ENCODE data around the gene PLEKHJ1. TPM values are rescaled to one million over a fixed set of nuclear protein-coding genes. Genes with fewer than 3 reads are reported as not detected.
"Not testable (repeated sequence)": the region's sequence is repeated elsewhere in the genome, so short reads cannot be mapped to it uniquely, and the experiment has no call there.

The PLEKHJ1 gene
- total RNA-seq, 1 donor from 2014 or later: 40.8 TPM

DNA sequence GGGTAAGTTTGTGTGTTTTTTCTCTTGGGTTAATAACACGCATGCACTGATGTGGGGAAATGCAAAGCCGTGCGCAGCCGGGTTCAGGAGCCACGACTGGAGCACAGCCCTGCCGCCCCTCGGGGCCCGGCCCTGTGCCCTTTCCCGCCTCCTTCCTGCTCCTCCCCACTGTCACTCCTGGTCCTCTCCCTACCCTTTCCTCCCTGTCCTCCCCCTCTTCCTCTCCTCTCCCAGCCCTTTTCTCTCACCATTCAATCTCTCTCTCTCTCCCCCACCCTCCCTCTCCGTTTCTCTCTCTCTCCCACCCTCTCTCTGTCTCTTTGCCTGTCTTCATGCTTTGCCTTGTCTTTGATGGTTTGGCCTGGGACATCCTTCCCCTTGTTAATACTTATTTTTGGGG, 27.2 kb downstream of the PLEKHJ1 start:
- DNase-seq (ENCODE audit: low spot score in 2 of 2) (no peak), FAIRE-seq (no peak)

DNA sequence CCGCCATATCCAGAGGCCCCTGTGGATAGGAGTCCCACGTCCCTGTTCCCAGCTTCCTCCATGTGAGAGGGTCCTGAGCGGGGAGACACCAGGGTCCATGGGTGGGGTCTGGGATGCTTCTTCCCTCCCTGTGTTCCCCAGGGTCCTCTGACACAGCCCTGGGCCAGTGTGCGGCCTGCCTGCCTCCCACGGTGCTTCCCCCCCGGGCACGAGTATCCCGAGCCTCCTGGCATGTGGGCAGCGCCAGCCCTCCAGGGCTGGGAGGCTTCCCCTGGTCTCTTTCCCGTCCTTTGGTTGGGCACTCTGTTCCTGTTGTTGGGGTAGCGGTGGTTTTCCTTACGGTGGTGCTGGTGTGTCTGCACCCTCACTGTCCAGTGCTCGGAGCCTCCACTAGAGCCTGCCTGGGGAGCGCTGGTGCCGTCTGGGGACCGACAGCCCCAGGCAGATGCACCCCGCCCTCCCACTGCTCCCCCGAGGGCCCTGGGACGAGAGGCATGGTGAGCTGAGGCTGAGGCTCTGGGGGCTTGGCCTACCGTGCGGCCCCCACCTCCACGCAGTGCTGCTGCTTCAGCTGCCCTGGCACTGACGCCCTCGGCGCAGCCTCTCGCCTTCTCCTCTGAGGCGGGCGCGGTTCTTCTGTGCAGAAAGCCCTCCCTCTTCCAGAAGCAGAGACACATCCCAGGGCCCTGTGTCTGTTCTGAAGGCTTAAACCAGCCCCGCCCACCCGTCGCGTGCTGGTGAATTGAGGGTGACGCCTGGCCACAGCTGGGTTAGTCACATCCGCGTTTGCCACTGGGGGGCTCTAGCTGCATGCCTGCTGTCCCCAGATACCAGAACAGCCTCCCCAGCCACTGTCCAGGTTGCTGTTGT, 27.9 kb downstream of the PLEKHJ1 start:
- DNase-seq (ENCODE audit: low spot score in 2 of 2) (peak in 1 of 2 donors; percentile 67), FAIRE-seq (no peak)

DNA sequence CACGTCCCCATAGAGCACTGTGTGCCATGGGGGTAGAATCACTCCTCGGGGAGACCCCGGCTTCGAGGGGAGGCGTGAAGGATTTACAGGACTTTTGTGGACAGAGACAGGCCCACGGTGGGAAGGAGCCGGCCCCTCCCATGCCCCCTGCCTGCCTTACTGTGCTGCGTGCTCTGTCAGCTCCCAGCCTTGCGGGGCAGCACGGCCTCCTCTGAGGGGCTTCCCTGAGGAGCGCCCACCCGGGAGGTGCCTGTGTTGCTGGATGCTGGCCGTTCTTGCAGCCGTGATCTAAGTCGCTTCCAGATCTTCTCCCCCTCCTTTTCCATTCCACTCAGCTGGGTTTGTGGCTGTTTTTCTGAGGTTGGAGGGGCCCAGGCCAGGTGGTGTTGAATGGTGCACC, 29.1 kb downstream of the PLEKHJ1 start:
- FAIRE-seq (no peak), DNase-seq (ENCODE audit: low spot score in 2 of 2) (no peak)

DNA sequence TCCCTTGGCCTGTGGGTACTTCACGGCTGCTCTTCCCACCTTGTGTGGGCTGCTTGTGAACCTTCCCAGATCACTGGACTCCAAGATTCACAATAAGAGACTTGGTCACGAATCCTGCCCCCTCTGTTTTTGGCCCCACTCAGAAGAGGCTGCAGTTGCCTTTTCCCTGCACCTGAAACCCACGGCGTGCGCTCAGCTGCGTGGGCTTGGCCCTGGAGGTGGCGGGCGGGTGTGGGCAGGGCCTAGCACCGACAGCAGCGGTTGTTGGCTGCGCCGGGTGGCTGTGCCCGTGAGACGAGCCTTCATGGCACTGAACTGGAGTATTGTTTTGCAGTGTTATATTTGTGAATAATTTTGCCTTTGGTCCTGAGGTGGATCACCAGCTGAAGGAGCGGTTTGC, 33.8 kb downstream of the PLEKHJ1 start:
- FAIRE-seq (no peak), DNase-seq (ENCODE audit: low spot score in 2 of 2) (no peak)

DNA sequence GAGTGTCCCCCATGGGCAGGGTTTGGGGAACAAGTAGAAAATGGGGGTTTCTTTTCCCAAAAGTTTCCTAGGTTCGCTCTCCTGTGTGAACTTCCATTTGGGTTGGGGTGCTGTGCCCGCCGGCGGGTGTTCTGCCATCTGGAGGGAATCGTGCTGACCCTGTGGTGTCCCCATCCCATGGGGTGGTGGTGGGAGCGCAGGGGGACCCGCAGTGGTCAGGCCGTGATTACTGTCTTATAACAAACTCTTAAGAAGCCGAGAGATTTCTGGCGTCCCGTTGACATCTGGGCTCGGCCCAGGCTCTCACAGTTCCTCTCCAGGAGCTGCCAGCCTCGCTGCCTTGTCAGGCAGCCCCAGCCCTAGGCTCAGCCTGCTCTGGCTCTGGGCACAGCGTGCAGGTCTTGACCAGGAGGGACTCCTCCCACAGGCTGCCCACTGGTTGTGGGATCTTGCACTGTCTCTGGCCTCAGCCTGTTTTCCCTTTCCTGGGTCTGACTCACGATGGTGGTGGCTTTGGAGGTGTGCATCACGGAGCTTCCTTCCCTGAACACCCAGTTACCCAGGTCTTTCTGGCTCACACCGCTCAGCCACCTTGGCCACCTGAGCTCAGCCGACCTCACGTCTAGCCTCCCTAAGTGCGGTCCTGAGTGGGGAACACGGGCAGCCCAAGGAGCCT, 34.5 kb downstream of the PLEKHJ1 start:
- DNase-seq (ENCODE audit: low spot score in 2 of 2): no peak
- FAIRE-seq: no peak

DNA sequence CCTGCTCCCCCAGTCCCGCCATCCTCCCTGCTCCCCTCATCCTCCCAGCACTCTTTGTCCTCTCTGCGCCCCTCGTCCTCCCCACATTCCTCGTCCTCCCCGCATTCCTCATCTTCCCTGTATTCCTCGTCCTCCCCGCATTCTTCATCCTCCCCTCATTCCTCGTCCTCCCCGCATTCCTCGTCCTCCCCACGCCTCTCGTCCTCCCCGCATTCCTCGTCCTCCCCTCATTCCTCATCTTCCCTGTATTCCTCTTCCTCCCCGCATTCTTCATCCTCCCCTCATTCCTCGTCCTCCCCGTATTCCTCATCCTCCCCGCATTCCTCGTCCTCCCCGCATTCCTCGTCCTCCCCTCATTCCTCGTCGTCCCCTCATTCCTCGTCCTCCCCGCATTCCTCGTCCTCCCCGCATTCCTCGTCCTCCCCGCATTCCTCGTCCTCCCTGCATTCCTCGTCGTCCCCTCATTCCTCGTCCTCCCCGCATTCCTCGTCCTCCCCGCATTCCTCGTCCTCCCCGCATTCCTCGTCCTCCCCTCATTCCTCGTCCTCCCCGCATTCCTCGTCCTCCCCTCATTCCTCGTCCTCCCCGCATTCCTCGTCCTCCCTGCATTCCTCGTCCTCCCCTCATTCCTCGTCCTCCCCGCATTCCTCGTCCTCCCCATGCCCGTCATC, 35.4 kb downstream of the PLEKHJ1 start:
- not testable (repeated sequence) for FAIRE-seq; DNase-seq (ENCODE audit: low spot score in 2 of 2)

DNA sequence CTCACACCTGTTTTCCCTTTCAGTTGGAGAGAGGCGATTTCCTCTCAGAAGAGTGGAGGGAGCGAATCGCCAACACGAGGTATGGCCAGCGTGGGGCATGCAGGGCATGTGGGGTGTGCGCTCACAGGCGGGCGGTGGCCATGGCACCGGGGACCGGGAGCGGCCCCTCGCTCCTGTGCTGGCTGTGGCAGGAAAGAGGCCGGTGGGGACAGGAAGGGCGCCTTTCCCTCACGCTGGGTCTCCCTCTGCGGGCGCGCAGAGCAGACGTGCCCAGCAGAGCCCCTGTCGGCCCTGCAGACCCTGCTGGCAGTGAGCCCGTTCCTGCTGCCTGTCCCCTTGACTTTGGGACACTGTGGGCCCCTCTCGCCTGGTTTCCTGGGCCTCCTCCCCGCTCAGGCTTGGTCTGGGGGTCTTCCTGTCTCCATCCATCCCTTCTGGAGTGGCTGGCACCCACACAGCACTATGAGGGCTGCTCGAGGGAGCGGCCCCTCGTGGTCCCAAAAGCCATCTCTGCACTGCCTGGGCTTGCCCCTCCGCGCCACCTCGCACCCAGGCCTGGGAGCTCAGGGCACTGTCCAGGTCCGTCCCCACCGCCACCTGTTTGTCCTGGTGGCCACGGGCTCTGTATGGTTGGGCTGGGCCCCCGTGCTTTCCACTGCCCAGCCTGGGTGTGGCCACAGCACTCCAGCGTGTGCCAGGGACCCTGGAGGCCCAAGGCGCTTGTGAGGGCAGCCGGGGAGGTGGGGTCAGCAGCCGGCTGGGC, 36.1 kb downstream of the PLEKHJ1 start:
- DNase-seq (ENCODE audit: low spot score in 2 of 2) (no peak), FAIRE-seq (no peak)

DNA sequence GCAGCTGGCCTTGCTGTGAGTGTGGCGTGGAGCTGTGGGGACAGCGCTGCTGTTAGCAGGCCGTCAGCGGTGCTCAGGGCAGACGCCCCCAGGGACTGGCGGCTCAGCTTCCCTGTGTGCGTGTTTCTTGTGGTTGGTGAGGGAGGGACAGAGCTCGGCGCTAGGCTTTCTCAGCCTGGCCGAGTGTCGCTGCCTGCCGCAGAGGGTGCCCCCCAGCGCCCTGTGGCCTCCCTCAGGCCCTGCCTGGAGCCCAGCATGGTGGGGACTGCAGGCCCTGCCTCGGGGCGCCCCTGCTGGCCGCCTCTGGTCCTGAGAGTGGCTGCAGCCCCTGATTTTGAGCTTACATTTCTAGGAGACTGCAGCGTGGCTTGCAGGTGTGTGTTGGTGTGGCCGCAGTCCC, 36.9 kb downstream of the PLEKHJ1 start:
- no peak for FAIRE-seq

DNA sequence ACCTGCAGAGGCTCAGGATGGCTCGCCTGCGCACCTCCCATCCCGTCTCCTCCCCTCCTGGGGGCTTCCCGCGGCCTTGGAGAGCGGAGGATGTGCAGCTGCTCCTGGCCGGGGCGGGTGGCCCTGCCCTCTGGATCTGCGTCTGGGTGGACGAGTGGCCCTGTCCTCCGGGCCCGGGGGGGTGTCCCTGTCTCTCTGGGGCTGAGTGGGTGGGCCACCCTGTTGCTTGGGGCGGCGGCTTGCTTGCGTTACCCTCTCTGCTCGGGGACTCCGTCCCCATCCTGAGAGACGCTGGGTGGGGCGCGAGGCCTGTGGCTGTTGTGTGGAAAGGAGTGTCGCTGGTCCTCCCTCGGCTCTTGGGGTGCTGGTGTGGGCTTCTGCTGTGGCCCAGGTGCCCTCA, 37.8 kb downstream of the PLEKHJ1 start:
- FAIRE-seq: no peak

More for the DNA sequence above, 36.9 kb downstream of the PLEKHJ1 start:
- no peak for DNase-seq (ENCODE audit: low spot score in 2 of 2)

DNA sequence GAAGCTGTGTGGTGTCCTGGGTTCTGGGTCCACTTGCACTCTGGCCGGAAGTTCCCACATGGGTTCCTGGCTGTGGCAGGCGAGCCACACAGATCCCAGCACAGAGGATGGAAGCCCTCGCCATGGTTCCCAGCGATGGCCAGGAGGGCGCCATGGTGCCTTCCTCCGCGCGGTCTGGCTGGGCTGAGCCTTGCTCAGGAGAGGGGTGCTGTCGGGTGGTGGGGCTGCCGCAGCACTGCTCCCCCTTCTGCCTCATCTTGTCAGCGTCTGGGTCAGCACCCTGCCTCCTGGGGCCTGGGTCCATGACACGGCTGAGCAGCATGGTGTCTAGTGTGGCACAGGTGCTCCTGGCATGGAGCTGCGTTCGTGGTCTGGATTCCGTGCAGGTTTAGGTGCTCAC, 38.9 kb downstream of the PLEKHJ1 start:
- DNase-seq (ENCODE audit: low spot score in 2 of 2) (no peak), FAIRE-seq (no peak)

More for the DNA sequence above, 37.8 kb downstream of the PLEKHJ1 start:
- no peak for DNase-seq (ENCODE audit: low spot score in 2 of 2)

DNA sequence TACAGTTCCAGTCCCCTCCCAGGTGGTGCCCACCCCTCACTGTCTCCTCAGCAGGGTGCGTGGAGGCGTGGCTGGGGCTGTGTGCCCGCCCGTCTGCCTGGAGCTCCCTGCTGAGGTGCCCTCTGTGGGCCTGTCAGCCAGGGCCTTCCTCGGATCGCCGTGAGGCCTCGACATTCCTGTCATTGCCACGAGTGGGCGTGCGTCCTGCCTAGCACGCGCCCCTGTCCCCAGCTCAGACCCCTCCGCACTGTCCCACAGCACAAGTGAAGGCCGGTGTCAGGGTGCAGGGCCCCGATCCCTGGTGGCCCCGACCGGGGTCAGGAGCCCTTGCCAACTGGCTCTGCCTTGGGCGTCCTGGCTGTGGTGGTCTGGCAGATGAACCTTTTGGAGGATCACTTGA, 40.2 kb downstream of the PLEKHJ1 start:
- FAIRE-seq (no peak), DNase-seq (ENCODE audit: low spot score in 2 of 2) (no peak)

DNA sequence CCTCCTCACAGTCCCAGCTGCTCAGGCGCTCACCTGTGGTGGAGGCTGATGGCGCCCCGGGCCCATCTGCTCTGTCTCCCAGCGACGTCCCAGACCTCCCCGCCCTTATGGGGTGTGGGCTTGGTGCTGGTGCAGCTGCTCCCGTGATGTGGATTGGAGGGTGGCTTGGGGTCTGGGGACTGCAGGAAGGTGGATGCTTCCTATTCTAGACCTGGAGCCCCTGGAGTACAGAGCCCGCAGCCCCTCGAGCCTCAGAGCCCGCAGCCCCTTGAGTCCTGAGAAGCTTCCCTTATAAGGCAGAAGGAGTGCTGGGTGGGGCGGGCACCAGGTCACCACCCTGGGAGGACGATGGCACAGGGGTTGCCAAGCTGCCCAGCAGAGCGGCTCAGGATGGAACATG, 40.8 kb downstream of the PLEKHJ1 start:
- no peak for DNase-seq (ENCODE audit: low spot score in 2 of 2)
- FAIRE-seq: no peak

DNA sequence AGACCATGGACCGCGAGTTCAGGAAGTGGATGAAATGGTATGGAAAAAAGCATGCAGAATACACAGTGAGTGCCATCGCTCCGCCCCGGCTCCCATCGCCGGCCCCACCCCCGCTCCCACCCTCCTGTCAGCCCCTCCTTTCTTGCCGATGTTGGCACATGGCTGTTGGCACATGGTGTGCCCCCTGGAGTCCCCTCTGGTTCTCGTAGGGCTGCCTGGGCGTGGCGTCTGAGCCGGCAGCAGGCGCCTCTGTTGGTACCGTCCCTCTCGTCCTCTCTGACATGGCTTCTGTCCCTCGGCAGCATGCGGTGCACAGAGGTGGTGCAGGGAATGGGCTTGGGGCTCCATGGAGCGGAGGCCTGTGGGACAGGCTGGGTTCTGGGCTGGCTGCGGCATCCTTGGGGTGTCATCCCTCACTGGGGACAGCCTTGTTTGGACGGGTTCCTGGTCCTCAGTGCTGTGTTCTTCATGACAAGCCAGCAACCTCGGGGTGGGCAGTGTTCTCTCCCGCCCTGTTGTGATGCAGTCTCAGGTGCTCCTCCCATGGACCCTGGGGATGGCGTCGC, 41.5 kb downstream of the PLEKHJ1 start:
- FAIRE-seq (no peak), DNase-seq (ENCODE audit: low spot score in 2 of 2) (no peak)

DNA sequence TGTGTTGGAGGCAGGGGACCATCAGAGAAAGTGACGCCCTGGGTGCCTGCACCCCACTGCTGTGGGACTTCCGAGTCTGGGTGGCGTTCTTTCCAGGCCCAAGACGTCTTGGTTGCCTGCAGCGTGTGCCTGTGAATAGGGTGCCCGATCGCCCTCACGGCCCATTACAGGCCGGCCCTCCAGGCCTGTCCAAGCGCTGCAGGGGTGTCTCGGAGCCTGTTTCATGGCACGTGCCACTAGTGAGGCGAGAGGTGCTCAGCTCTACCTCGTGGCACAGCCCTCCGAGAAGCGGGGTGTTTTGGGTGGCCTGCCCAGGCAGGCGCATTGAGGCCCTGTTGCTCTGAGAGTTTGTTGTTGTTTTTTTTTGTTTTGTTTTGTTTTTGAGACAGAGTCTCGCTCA, 42.3 kb downstream of the PLEKHJ1 start:
- FAIRE-seq (no peak), DNase-seq (ENCODE audit: low spot score in 2 of 2) (no peak)

DNA sequence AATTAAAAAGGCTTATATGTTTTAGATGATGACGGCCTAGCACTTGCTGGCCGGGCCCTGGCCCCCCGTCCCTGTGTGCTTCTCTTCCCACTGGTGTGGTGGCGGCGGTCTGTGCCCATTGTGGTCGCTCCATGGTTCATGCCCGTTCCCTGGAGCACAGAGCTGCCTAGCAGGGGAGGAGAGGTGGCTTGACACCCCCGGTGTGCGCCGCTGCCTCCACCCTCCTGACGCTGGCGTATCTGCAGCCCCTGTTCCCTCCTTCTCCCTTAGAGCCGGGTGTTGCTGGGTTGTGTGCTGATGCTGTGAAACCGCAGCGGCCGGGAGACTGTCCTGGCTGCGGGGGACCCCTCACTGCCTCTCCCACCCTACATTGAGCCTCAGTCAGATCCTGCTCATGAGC, 43.3 kb downstream of the PLEKHJ1 start:
- no peak for DNase-seq (ENCODE audit: low spot score in 2 of 2)
- no peak for FAIRE-seq

DNA sequence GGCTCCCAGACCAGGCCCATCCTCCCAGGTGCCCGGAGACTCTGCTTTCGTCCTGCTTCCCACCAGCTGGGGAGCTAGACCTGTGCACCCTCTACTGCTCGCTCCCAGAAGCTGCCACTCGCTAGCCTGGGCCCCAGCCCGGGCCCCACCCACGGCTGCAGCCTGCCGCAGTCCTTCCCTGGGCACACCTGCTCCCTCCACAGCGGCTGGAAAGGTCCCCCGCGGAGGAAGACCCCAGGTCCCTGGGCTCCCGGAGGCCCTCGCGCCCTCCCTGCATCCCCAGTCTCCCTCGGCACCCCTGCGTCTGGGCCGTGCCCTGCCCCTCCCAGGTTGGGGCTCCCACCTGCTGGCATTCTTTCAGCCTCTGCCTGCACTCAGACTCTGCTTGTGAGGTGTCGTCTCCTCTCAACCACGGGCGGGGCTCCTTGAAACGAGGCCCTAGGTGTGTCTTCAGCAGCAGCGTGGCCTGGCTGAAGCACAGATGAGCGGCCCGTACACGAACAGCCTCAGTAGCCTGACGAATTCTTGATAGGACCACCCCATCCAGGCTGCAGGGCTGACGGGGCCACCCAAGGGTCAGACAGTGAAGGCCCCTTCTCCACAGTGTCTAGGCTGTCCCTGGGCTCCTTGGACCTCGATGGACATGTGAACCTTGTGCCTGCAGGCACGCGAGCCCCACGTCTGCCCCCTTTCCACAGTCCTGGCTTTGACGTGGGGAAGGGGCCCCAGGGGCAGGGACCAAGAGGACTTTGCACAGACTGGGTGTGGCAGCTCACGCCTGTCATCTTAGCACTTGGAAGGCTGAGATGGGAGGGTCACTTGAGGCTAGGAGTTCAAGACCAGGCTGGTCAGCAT, 44.4 kb downstream of the PLEKHJ1 start:
- no peak for DNase-seq (ENCODE audit: low spot score in 2 of 2)
- no peak for FAIRE-seq

DNA sequence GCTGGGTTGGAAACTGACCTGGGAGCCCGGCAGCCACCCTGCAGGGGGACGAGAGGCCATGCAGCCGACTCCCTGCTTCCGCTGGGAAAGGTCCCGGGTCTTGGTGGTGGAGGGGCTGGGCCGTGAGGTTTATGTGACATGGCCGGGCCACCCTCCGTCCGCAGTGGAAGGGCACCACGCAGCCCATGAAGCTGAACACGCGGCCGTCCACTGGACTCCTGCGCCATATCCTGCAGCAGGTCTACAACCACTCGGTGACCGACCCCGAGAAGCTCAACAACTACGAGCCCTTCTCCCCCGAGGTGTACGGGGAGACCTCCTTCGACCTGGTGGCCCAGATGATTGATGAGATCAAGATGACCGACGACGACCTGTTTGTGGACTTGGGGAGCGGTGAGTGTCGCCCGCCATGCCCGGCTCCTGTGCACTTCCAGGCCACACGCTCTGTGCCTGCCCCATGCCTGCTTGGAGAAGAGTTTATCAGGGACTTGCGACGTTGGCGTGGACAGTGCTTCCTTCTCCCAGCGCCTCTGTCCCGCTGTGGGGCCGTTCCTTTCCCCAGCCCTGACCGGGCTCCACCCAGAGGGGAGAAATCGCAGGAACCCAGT, 45.2 kb downstream of the PLEKHJ1 start:
- no peak for DNase-seq (ENCODE audit: low spot score in 2 of 2)
- no peak for FAIRE-seq

DNA sequence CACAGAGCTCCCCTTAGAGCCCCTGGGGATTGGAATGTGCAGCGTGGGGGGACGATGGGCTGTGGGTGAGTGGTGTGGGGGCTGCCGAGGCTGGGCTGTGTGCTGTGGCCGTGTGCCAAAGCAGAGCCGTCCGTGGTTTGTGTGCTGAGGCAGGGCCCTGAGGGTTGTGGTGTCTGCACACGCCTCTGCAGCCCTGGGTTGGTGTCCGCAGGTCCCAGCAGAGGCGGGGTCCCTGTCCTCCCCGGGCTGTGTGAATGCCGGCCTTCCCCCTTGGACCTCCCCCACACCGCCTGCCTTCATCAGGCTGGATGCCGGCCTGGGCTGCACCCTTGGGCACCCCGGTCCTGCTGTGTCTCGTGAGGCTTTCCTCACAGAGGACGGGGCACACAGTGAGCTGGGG, 46.2 kb downstream of the PLEKHJ1 start:
- DNase-seq (ENCODE audit: low spot score in 2 of 2): no peak
- FAIRE-seq: no peak

Data from frontal cortex (tissue), 4 donors.